SK-N-SH (cell line): Measurements from ENCODE around the gene KCNIP4. TPM values are rescaled to one million over a fixed set of nuclear protein-coding genes. Genes with fewer than 3 reads are reported as not detected.

Experiments used
- CTCF ChIA-PET: fragments of 300-600, 350-600 bp; formaldehyde crosslinking; extraction: SDS; loops from one replicate; lab custom pipeline; 2021; lab: Yijun Ruan, JAX
- POLR2A ChIA-PET: fragments of 350-600 bp; sonication (Branson Sonifier 250); formaldehyde crosslinking; extraction: SDS; loops from one replicate; lab custom pipeline; 2020; ENCODE audit warnings: antibody characterized with exemption, inconsistent platforms; lab: Yijun Ruan, JAX
- DNase-seq: peaks from one replicate; pipeline ENCODE4 v3.0.0; 2012
- H2AFZ ChIP-seq: fragments of 200-600 bp; sonication (generic); 2 replicates; pipeline ENCODE4 v1.8.1; 2016; ENCODE audit warnings: antibody characterized with exemption, mild to moderate bottlenecking, low read depth
- H3F3A ChIP-seq: fragments of 200-600 bp; sonication (generic); replicated peaks from 2 replicates; pipeline ENCODE3; 2016; ENCODE audit warnings: antibody characterized with exemption, mild to moderate bottlenecking; ENCODE audit not compliant: insufficient read depth
- H3K27ac ChIP-seq, 2 experiments: fragments of 200-500 bp in 1 of 2; fragments of 200-600 bp in 1 of 2; sonication (Bioruptor generic) in 1 of 2; sonication (generic), shearing (Covaris generic) in 1 of 2; 2 replicates each; pipeline versions ENCODE4 v1.5.1 to v1.6.1; 2014 to 2016; ENCODE audit warnings: low read depth in 2 of 2, inconsistent platforms in 1 of 2, low read length in 1 of 2, mild to moderate bottlenecking in 1 of 2, mixed read lengths in 1 of 2
- H3K27me3 ChIP-seq: fragments of 200-600 bp; sonication (generic), shearing (Covaris generic); 2 replicates; pipeline ENCODE4 v1.6.1; 2016; ENCODE audit warnings: mixed run types; ENCODE audit not compliant: insufficient read depth
- H3K36me3 ChIP-seq, 2 experiments: fragments of 200-500 bp in 1 of 2; fragments of 200-600 bp in 1 of 2; sonication (Bioruptor generic) in 1 of 2; sonication (generic) in 1 of 2; replicated peaks in 1 of 2; 2 replicates each; pipeline versions ENCODE3 to v1.5.1; 2014 to 2016; ENCODE audit warnings: low read length in 1 of 2, mild to moderate bottlenecking in 1 of 2; ENCODE audit not compliant: insufficient read depth in 2 of 2, control insufficient read depth in 1 of 2
- H3K4me1 ChIP-seq, 2 experiments: fragments of 200-500 bp in 1 of 2; fragments of 200-600 bp in 1 of 2; sonication (Bioruptor generic) in 1 of 2; sonication (generic), shearing (Covaris generic) in 1 of 2; 2 replicates each; pipeline versions ENCODE4 v1.5.1 to v1.6.1; 2014 to 2016; ENCODE audit warnings: low read depth in 1 of 2, low read length in 1 of 2, mixed run types in 1 of 2; ENCODE audit not compliant: insufficient read depth in 2 of 2, control insufficient read depth in 1 of 2
- H3K4me2 ChIP-seq: fragments of 200-600 bp; sonication (generic), shearing (Covaris generic); 2 replicates; pipeline ENCODE4 v1.6.1; 2017; ENCODE audit warnings: mixed run types
- H3K4me3 ChIP-seq, 2 experiments: fragments of 200-500 bp in 1 of 2; fragments of 200-600 bp in 1 of 2; sonication (Bioruptor generic) in 1 of 2; sonication (generic), shearing (Covaris generic) in 1 of 2; 2 replicates each; pipeline versions ENCODE4 v1.5.1 to v1.8.1; 2014 to 2016; ENCODE audit warnings: low read depth in 2 of 2, inconsistent platforms in 1 of 2, low read length in 1 of 2, mild to moderate bottlenecking in 1 of 2, mixed read lengths in 1 of 2, moderate library complexity in 1 of 2
- H3K79me2 ChIP-seq: fragments of 200-600 bp; sonication (generic); 2 replicates; pipeline ENCODE4 v1.8.1; 2017; ENCODE audit warnings: mild to moderate bottlenecking; ENCODE audit not compliant: insufficient read depth
- H3K9ac ChIP-seq: fragments of 200-600 bp; sonication (generic); 2 replicates; pipeline ENCODE4 v1.6.1; 2017; ENCODE audit warnings: mixed run types
- H3K9me2 ChIP-seq: fragments of 200-600 bp; sonication (generic); 2 replicates; pipeline ENCODE4 v1.6.1; 2017; ENCODE audit warnings: mixed run types
- H3K9me3 ChIP-seq: fragments of 200-600 bp; sonication (generic); 2 replicates; pipeline ENCODE4 v1.6.1; 2017; ENCODE audit warnings: mixed run types, mild to moderate bottlenecking, moderate library complexity
- H4K20me1 ChIP-seq: fragments of 200-600 bp; sonication (generic); 2 replicates; pipeline ENCODE4 v1.6.1; 2017; ENCODE audit warnings: mild to moderate bottlenecking, mixed run types; ENCODE audit not compliant: insufficient read depth
- CHD2 ChIP-seq: fragments of 150-350 bp; IDR thresholded peaks from 2 replicates; pipeline ENCODE4 v1.6.1; 2018; ENCODE audit warnings: low read length; ENCODE audit not compliant: partially characterized antibody
- ELF1 ChIP-seq: IDR thresholded peaks from 2 replicates; pipeline ENCODE4 v1.4.0; 2012
- EP300 ChIP-seq, 2 experiments: IDR thresholded peaks; 2 replicates each; pipeline versions ENCODE4 v1.4.0 to v1.6.1; 2012; ENCODE audit warnings: borderline replicate concordance in 1 of 2, low read depth in 1 of 2, low read length in 1 of 2
- FOSL2 ChIP-seq: IDR thresholded peaks from 2 replicates; pipeline ENCODE4 v1.4.0; 2012; ENCODE audit warnings: low read depth, mild to moderate bottlenecking, moderate library complexity, borderline replicate concordance
- FOXJ3 ChIP-seq: sonication (generic); formaldehyde crosslinking; IDR thresholded peaks from 2 replicates; pipeline ENCODE4 v1.5.1; 2020; ENCODE audit warnings: mild to moderate bottlenecking, missing genetic modification reagents
- GABPA ChIP-seq: IDR thresholded peaks from 2 replicates; pipeline ENCODE4 v1.4.0; 2012; ENCODE audit warnings: low read depth, mild to moderate bottlenecking
- GATA2 ChIP-seq: sonication (generic); formaldehyde crosslinking; IDR thresholded peaks from 2 replicates; pipeline ENCODE4 v1.5.0; 2020; ENCODE audit warnings: mild to moderate bottlenecking, missing genetic modification reagents
- POLR2AphosphoS5 ChIP-seq: IDR thresholded peaks from 2 replicates; pipeline ENCODE4 v1.6.1; 2012; ENCODE audit warnings: low read depth, low read length
- RAD21 ChIP-seq: IDR thresholded peaks from 2 replicates; pipeline ENCODE4 v1.6.1; 2012; ENCODE audit warnings: mild to moderate bottlenecking, low read length
- RCOR1 ChIP-seq: fragments of 150-350 bp; IDR thresholded peaks from 2 replicates; pipeline ENCODE4 v1.6.1; 2017; ENCODE audit warnings: antibody characterized with exemption, low read length
- SMC3 ChIP-seq: IDR thresholded peaks from 2 replicates; pipeline ENCODE4 v1.6.1; 2012; ENCODE audit warnings: low read depth, low read length, improper control_type of control experiment
- TCF12 ChIP-seq: IDR thresholded peaks from 2 replicates; pipeline ENCODE4 v1.4.0; 2012
- WGBS: methylation state at CpG from one replicate; pipeline ENCODE4 v1.1.6; 2017; ENCODE audit warnings: low lambda C conversion rate; 5-methylcytosine and 5-hydroxymethylcytosine counted together
- polyA plus RNA-seq, 3 experiments: library from polyadenylated mRNA; depleted of rRNA; stranded (reverse); fragments of >200 nt; gene quantifications; 2 replicates each; pipeline ENCODE4 v1.2.3, GENCODE V29; 2012

Gene KCNIP4
- polyA plus RNA-seq, 1 of the 3 experiments (the other 2 are of a cell fraction), result 0.18 TPM

- H3K79me2 ChIP-seq, result no peaks in the 10 kb centered on the region
- H3K4me2 ChIP-seq, result no peak overlapping the region
- no peaks in the 10 kb centered on the region for H3K9me2 ChIP-seq
- TF ChIP-seq RCOR1 (no peak), TCF12 (0 out of 2 replicates have a peak, but pooled peaks have one; percentile 7)
- H3K4me3 ChIP-seq, result no peak overlapping the region
- no peaks in the 10 kb centered on the region for H3K27me3 ChIP-seq
- no peaks in the 10 kb centered on the region for H3K36me3 ChIP-seq
- no peak overlapping the region for H2AFZ ChIP-seq
- H3K9me3 ChIP-seq, result no peaks in the 10 kb centered on the region
- WGBS, result 7% methylated on average over 1 of the region's 1 CpG
- no peak for DNase-seq
- peaks cover 5% of the 10 kb centered on the region for H3F3A ChIP-seq
- POLR2A ChIA-PET, result no interaction called here
- H3K9ac ChIP-seq, result no peak overlapping the region
- no peak overlapping the region for H3K27ac ChIP-seq
- no peaks in the 10 kb centered on the region for H3K4me1 ChIP-seq
- CTCF ChIA-PET, result no interaction called here
- H4K20me1 ChIP-seq, result no peaks in the 10 kb centered on the region
Observed at GRCh38 chr4:20868108-20868507, 1080.5 kb downstream of the KCNIP4 start.

- Histone ChIP-seq H3K9ac (no peak overlapping the region), H3K36me3 (no peaks in the 10 kb centered on the region), H3K9me2 (no peaks in the 10 kb centered on the region), H3F3A (no peaks in the 10 kb centered on the region), H2AFZ (no peak overlapping the region), H4K20me1 (no peaks in the 10 kb centered on the region), H3K4me2 (no peak overlapping the region), H3K27ac (no peak overlapping the region), H3K79me2 (no peaks in the 10 kb centered on the region), H3K9me3 (no peaks in the 10 kb centered on the region), H3K4me3 (no peak overlapping the region), H3K4me1 (no peaks in the 10 kb centered on the region; a peak in 2 of 4 replicates), H3K27me3 (no peaks in the 10 kb centered on the region)
- DNase-seq, result no peak
- ChIA-PET CTCF (interaction anchor here (1.2 kb wide), 1 partner anchor 24 kb away, joined by 3 read pairs; no protein-coding TSS in a partner anchor), POLR2A (no interaction called here)
- no peak for TF ChIP-seq SMC3
- TF ChIP-seq POLR2AphosphoS5, result no peak
- no peak for TF ChIP-seq GABPA
- 45% methylated on average over 3 of the region's 3 CpGs for WGBS
Observed at GRCh38 chr4:20860878-20861277, 1087.7 kb downstream of the KCNIP4 start.

GRCh38 chr4:20859097-20859781 is 1089.3 kb downstream of the KCNIP4 start:
- H3F3A ChIP-seq, result no peaks in the 10 kb centered on the region
- H3K4me1 ChIP-seq, result no peaks in the 10 kb centered on the region; a peak in 2 of 4 replicates
- no peaks in the 10 kb centered on the region for H3K27me3 ChIP-seq
- POLR2A ChIA-PET, result no interaction called here
- H2AFZ ChIP-seq, result no peak overlapping the region
- no peak overlapping the region for H3K9ac ChIP-seq
- H3K27ac ChIP-seq, result peak overlapping the region in 1 of 2 experiments; percentile 72; a peak in 1 of 4 replicates
- no peaks in the 10 kb centered on the region for H4K20me1 ChIP-seq
- no peak overlapping the region for H3K4me2 ChIP-seq
- CTCF ChIA-PET, result interaction anchor here (0.6 kb wide), 1 partner anchor 15 kb away, joined by 3 read pairs; no protein-coding TSS in a partner anchor
- H3K36me3 ChIP-seq, result no peaks in the 10 kb centered on the region
- TF ChIP-seq RCOR1, result peak; percentile 60; the same call in 1 of the 2 replicates
- peak; percentile 39 for TF ChIP-seq GATA2 (CRISPR knock-in tag)
- peak; percentile 49 for TF ChIP-seq TCF12
- no peak for TF ChIP-seq FOXJ3 (CRISPR knock-in tag)
- no peak for TF ChIP-seq RAD21
- no peak for TF ChIP-seq FOSL2
- peak; percentile 8 for TF ChIP-seq CHD2
- peak in 1 of 2 experiments; percentile 72; a peak in 2 of 4 replicates for TF ChIP-seq EP300 (IDR thresholded peaks at IDR 0.05; ENCODE audit: borderline replicate concordance in 1 of 2, low read depth in 1 of 2, low read length in 1 of 2)
- no peak for TF ChIP-seq ELF1
- peak; percentile 11 for DNase-seq
- no peaks in the 10 kb centered on the region for H3K9me3 ChIP-seq
- no peaks in the 10 kb centered on the region for H3K79me2 ChIP-seq
- no peak overlapping the region for H3K4me3 ChIP-seq
- WGBS, result 55% methylated on average over 8 of the region's 8 CpGs
- no peaks in the 10 kb centered on the region for H3K9me2 ChIP-seq
